Endodermal cell (in vitro differentiated cells): Measurements from ENCODE around the gene CHRND. TPM values are rescaled to one million over a fixed set of nuclear protein-coding genes. Genes with fewer than 3 reads are reported as not detected.

Experiments
- DNase-seq: peaks from one replicate; pipeline ENCODE4 v3.0.0-alpha.2; 2017
- H3K27ac ChIP-seq: 2 replicates; pipeline ENCODE4 v1.5.1; 2013; ENCODE audit warnings: mild to moderate bottlenecking, low read depth, low read length, moderate library complexity
- H3K27me3 ChIP-seq: 2 replicates; pipeline ENCODE4 v1.6.1; 2013; ENCODE audit warnings: mild to moderate bottlenecking, low read length, moderate library complexity; ENCODE audit not compliant: insufficient read depth, control insufficient read depth, poor library complexity, severe bottlenecking
- H3K36me3 ChIP-seq: 2 replicates; pipeline ENCODE4 v1.7.0; 2013; ENCODE audit warnings: mild to moderate bottlenecking, low read length, moderate library complexity; ENCODE audit not compliant: control insufficient read depth, insufficient read depth
- H3K4me1 ChIP-seq: one replicate; pipeline ENCODE4 v1.7.0; 2013; ENCODE audit warnings: low read length; ENCODE audit not compliant: control insufficient read depth, insufficient read depth
- H3K4me3 ChIP-seq: 2 replicates; pipeline ENCODE4 v1.5.1; 2013; ENCODE audit warnings: mild to moderate bottlenecking, low read length, moderate library complexity
- H3K9ac ChIP-seq: 2 replicates; pipeline ENCODE4 v1.6.1; 2013; ENCODE audit warnings: mild to moderate bottlenecking, low read length, moderate library complexity; ENCODE audit not compliant: poor library complexity, severe bottlenecking; ENCODE audit errors: extremely low read depth
- H3K9me3 ChIP-seq: 2 replicates; pipeline ENCODE4 v1.6.1; 2013; ENCODE audit warnings: mild to moderate bottlenecking, low read length, moderate library complexity; ENCODE audit not compliant: control insufficient read depth
- H3K27ac Mint-ChIP-seq: 2 replicates; pipeline ENCODE4 v1.8.0; 2020; ENCODE audit warnings: mixed read lengths
- H3K27me3 Mint-ChIP-seq: 2 replicates; pipeline ENCODE4 v1.8.0; 2021; ENCODE audit warnings: mild to moderate bottlenecking, mixed read lengths; ENCODE audit not compliant: insufficient read depth
- H3K36me3 Mint-ChIP-seq: 2 replicates; pipeline ENCODE4 v1.8.0; 2020; ENCODE audit warnings: low read depth, mixed read lengths
- H3K4me1 Mint-ChIP-seq: 2 replicates; pipeline ENCODE4 v1.8.0; 2020; ENCODE audit warnings: mixed read lengths
- H3K4me3 Mint-ChIP-seq: 2 replicates; pipeline ENCODE4 v1.8.0; 2020; ENCODE audit warnings: mild to moderate bottlenecking, moderate library complexity, mixed read lengths
- H3K9me3 Mint-ChIP-seq: 2 replicates; pipeline ENCODE4 v1.8.0; 2020; ENCODE audit warnings: mild to moderate bottlenecking, mixed read lengths
- CTCF ChIP-seq: fragments of 200-600 bp; sonication (generic); conservative IDR thresholded peaks from 2 replicates; pipeline ENCODE4 v1.5.0; 2021; ENCODE audit warnings: antibody characterized with exemption, mild to moderate bottlenecking
- WGBS, 2 experiments: methylation state at CpG; one replicate each; pipeline versions ENCODE4 v1.1.5 to v1.1.7; 2013; ENCODE audit warnings: missing lambda C conversion rate in 2 of 2, mixed read lengths in 1 of 2; ENCODE audit not compliant: insufficient coverage in 1 of 2, insufficient read length in 1 of 2; 5-methylcytosine and 5-hydroxymethylcytosine counted together
- total RNA-seq, 2 donors: library from RNA; stranded (reverse); fragmentation: NEBNext Ultra II Directional in 1 of 2; extraction: Animal tissue kit (Norgen Biotek cat#: 25700) in 1 of 2; gene quantifications; 2 replicates in 1 of 2; 3 replicates in 1 of 2; pipeline ENCODE4 v1.2.1, GENCODE V29; 2021

CHRND gene
- total RNA-seq, 2 donors from 2014 or later = 0.11 TPM; not detected in 1

DNA sequence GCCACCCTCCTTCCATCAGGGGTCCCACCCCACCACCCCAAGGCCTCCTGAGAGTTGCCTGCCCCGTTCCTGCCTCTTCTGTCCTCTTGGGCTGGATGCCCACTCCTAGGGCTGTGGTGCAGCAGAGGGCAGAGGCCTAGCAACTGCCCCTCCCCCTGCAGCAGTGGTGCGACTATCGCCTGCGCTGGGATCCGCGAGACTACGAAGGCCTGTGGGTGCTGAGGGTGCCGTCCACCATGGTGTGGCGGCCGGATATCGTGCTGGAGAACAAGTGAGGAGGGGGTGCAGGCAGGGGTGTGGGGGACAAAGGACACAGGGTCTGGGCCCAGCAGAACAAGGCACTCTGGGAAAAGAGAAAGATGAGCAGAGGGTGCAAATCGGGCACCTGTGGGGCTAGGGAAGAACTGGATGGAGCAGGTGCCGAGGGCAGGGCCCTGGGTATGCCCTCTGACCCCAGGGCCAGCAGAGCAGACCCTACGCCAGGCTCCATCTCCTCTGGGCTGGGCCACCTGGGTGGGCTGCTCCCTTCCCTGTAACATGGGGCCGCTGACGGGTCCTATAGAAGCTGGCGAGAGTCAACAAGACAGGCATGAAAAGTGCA lies 14.6 kb downstream of the CHRND start:
- no peaks in the 10 kb centered on the region for H3K36me3 ChIP-seq
- H3K4me1 ChIP-seq = no peaks in the 10 kb centered on the region
- no peak overlapping the region for H3K27ac Mint-ChIP-seq
- no peak for TF ChIP-seq CTCF
- peaks cover 6% of the 10 kb centered on the region for H3K4me1 Mint-ChIP-seq
- no peak overlapping the region for H3K4me3 ChIP-seq
- H3K27me3 Mint-ChIP-seq = peaks cover 2% of the 10 kb centered on the region
- peaks cover 6% of the 10 kb centered on the region for H3K9me3 ChIP-seq
- H3K4me3 Mint-ChIP-seq = no peak overlapping the region
- peaks cover 2% of the 10 kb centered on the region for H3K9me3 Mint-ChIP-seq
- H3K27ac ChIP-seq = no peak overlapping the region
- WGBS, 2 experiments = 95 to 96% methylated on average over 11 to 17 of the region's 17 CpGs
- H3K9ac ChIP-seq = no peak overlapping the region
- peaks cover 2% of the 10 kb centered on the region for H3K36me3 Mint-ChIP-seq
- no peaks in the 10 kb centered on the region for H3K27me3 ChIP-seq
- no peak for DNase-seq

GRCh38 chr2:232541195-232541960 lies 15.4 kb downstream of the CHRND start:
- H3K4me3 ChIP-seq = no peak overlapping the region
- peaks cover 6% of the 10 kb centered on the region for H3K4me1 Mint-ChIP-seq
- H3K27ac Mint-ChIP-seq = no peak overlapping the region
- no peaks in the 10 kb centered on the region for H3K27me3 ChIP-seq
- DNase-seq = no peak
- H3K36me3 ChIP-seq = no peaks in the 10 kb centered on the region
- H3K9ac ChIP-seq = no peak overlapping the region
- no peaks in the 10 kb centered on the region for H3K4me1 ChIP-seq
- peaks cover 2% of the 10 kb centered on the region for H3K9me3 ChIP-seq
- no peak for TF ChIP-seq CTCF
- WGBS, 2 experiments = 95 to 98% methylated on average over 17 to 19 of the region's 19 CpGs
- peaks cover 2% of the 10 kb centered on the region for H3K36me3 Mint-ChIP-seq
- H3K4me3 Mint-ChIP-seq = no peak overlapping the region
- peaks cover 2% of the 10 kb centered on the region for H3K27me3 Mint-ChIP-seq
- no peak overlapping the region for H3K27ac ChIP-seq
- peaks cover 2% of the 10 kb centered on the region for H3K9me3 Mint-ChIP-seq

DNA sequence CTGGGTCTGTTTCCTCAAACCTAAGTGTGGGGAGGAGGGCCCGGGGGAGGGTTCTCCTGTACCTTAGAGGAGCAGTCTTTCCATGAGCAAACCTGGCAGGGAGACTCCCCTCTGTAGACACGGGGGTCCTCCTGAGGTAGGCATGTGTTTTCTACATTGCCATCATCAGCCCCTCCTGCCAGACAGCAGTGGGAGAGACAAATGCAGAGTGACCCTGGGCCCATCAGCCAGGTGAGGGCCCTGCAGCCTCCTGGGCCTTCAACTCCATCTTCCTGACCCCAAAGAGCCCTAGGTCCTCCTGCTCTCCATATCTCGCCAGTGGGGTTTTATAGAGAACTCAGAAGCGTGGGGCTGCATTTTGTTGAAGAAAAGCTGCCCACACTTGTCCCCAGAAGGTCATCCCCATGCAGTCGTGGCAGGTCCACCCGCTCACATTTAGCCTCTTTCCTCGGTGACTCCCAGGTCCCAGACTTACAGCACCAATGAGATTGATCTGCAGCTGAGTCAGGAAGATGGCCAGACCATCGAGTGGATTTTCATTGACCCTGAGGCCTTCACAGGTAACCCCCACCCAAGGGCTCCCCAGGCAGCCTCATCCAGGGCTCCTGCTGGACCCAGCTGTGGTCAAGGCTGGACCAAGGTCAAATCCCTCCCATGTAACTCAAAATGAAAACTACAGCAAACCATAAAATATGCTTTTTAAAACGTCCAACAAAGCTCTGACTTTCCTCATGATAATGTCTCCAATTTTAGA lies 16.2 kb downstream of the CHRND start:
- no peak for DNase-seq
- no peak overlapping the region for H3K9ac ChIP-seq
- no peak for TF ChIP-seq CTCF

More for the DNA sequence above, 16.2 kb downstream of the CHRND start:
- 78 to 80% methylated on average over 7 to 9 of the region's 9 CpGs for WGBS, 2 experiments
- no peak overlapping the region for H3K27ac Mint-ChIP-seq
- H3K36me3 Mint-ChIP-seq = peaks cover 7% of the 10 kb centered on the region
- no peaks in the 10 kb centered on the region for H3K9me3 ChIP-seq
- no peak overlapping the region for H3K27ac ChIP-seq
- peaks cover 6% of the 10 kb centered on the region for H3K4me1 Mint-ChIP-seq
- H3K9me3 Mint-ChIP-seq = no peaks in the 10 kb centered on the region
- H3K4me3 Mint-ChIP-seq = no peak overlapping the region
- H3K4me3 ChIP-seq = no peak overlapping the region
- peaks cover 5% of the 10 kb centered on the region for H3K36me3 ChIP-seq
- H3K27me3 ChIP-seq = no peaks in the 10 kb centered on the region
- H3K4me1 ChIP-seq = no peaks in the 10 kb centered on the region
- no peaks in the 10 kb centered on the region for H3K27me3 Mint-ChIP-seq
